MM.1S (cell line): ENCODE measurements around the gene RPRD2.

Source experiments
- DNase-seq: peaks from one replicate; pipeline ENCODE4 v3.0.0-alpha.2; 2015
- H2AFZ ChIP-seq: fragments of 300-600 bp; sonication (generic); 2 replicates; pipeline ENCODE4 v1.6.0; 2016; ENCODE audit warnings: antibody characterized with exemption, low read length
- H3F3A ChIP-seq: fragments of 300-600 bp; sonication (generic); 2 replicates; pipeline ENCODE4 v1.6.1; 2016; ENCODE audit warnings: mild to moderate bottlenecking, antibody characterized with exemption, low read length, moderate library complexity, mixed read lengths; ENCODE audit not compliant: insufficient read depth
- H3K27ac ChIP-seq: fragments of 300-600 bp; sonication (generic); 2 replicates; pipeline ENCODE4 v1.5.1; 2016; ENCODE audit warnings: mild to moderate bottlenecking, low read length
- H3K27me3 ChIP-seq: fragments of 300-600 bp; sonication (generic); replicated peaks from 2 replicates; pipeline ENCODE4 v1.6.0; 2016; ENCODE audit warnings: low read length; ENCODE audit not compliant: insufficient read depth
- H3K36me3 ChIP-seq: fragments of 300-600 bp; sonication (generic); replicated peaks from 2 replicates; pipeline ENCODE4 v1.6.1; 2016; ENCODE audit warnings: mild to moderate bottlenecking, low read length, mixed read lengths; ENCODE audit not compliant: insufficient read depth
- H3K4me1 ChIP-seq: fragments of 300-600 bp; sonication (generic); 2 replicates; pipeline ENCODE4 v1.6.1; 2016; ENCODE audit warnings: low read length, mixed read lengths
- H3K4me2 ChIP-seq: fragments of 300-600 bp; sonication (generic); 2 replicates; pipeline ENCODE4 v1.6.0; 2016; ENCODE audit warnings: low read depth, low read length
- H3K4me3 ChIP-seq: fragments of 300-600 bp; sonication (generic); 2 replicates; pipeline ENCODE4 v1.5.1; 2016; ENCODE audit warnings: low read length, mixed read lengths
- H3K79me2 ChIP-seq: fragments of 300-600 bp; sonication (generic); 2 replicates; pipeline ENCODE4 v1.6.1; 2016; ENCODE audit warnings: mixed run types, low read length, mixed read lengths
- H3K9ac ChIP-seq: fragments of 300-600 bp; sonication (generic); 2 replicates; pipeline ENCODE4 v1.6.1; 2016; ENCODE audit warnings: low read length, mixed read lengths
- H3K9me2 ChIP-seq: fragments of 300-600 bp; sonication (generic); replicated peaks from 2 replicates; pipeline ENCODE4 v1.6.1; 2016; ENCODE audit warnings: mild to moderate bottlenecking, low read length, mixed read lengths; ENCODE audit not compliant: insufficient read depth
- H3K9me3 ChIP-seq: fragments of 300-600 bp; sonication (generic); replicated peaks from 2 replicates; pipeline ENCODE4 v1.6.1; 2016; ENCODE audit warnings: mild to moderate bottlenecking, low read length, mixed read lengths; ENCODE audit not compliant: insufficient read depth
- H4K20me1 ChIP-seq: fragments of 300-600 bp; sonication (generic); 2 replicates; pipeline ENCODE4 v1.6.1; 2016; ENCODE audit warnings: mild to moderate bottlenecking, low read length, moderate library complexity, mixed read lengths; ENCODE audit not compliant: insufficient read depth
- CTCF ChIP-seq: fragments of 300-600 bp; sonication (generic); IDR thresholded peaks from 2 replicates; pipeline ENCODE4 v1.5.1; 2016; ENCODE audit warnings: antibody characterized with exemption, low read length, mixed read lengths
- EZH2 ChIP-seq: fragments of 300-600 bp; sonication (generic); optimal IDR thresholded peaks from 2 replicates; pipeline ENCODE3; 2017; ENCODE audit warnings: low read depth, mild to moderate bottlenecking, antibody characterized with exemption, low read length, mixed read lengths
- EZH2phosphoT487 ChIP-seq: fragments of 300-600 bp; sonication (generic); IDR thresholded peaks from 2 replicates; pipeline ENCODE4 v1.6.1; 2018; ENCODE audit warnings: antibody characterized with exemption, low read length

RPRD2 gene

DNA sequence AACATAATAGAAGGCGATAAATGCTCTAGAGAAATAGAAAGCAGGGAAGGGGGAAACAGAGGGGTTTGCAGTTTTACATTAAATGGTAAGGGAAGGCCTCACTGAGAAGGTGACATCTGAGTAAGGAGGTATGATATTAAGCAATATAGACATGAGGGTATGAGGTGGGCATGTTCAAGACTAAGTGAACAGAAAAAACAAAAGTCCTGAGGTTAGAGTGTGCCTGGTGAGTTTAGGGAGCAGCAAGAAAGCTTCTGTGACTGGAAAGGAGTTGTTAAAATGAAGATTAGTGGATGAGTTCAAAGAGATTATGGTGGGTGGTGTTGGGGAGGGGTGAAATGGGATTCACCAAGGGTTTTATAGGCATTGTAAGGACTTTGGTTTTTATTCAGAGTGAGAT, 8.6 kb downstream of the RPRD2 start:
- Histone ChIP-seq H3K9me2 (no peaks in the 10 kb centered on the region), H3F3A (no peaks in the 10 kb centered on the region)

GRCh38 chr1:150376110-150376509, 12.2 kb downstream of the RPRD2 start:
- no peak for TF ChIP-seq EZH2
- TF ChIP-seq EZH2phosphoT487: no peak
- TF ChIP-seq CTCF: no peak
- Histone ChIP-seq H2AFZ (no peak overlapping the region), H3K27me3 (no peaks in the 10 kb centered on the region), H3K4me2 (no peak overlapping the region), H3K27ac (no peak overlapping the region), H3K4me1 (no peaks in the 10 kb centered on the region), H3K9me3 (no peaks in the 10 kb centered on the region), H3K79me2 (peaks cover 100% of the 10 kb centered on the region), H3F3A (no peaks in the 10 kb centered on the region), H4K20me1 (peaks cover 52% of the 10 kb centered on the region), H3K4me3 (no peak overlapping the region), H3K9ac (no peak overlapping the region), H3K36me3 (no peaks in the 10 kb centered on the region), H3K9me2 (no peaks in the 10 kb centered on the region)
- no peak for DNase-seq

More for the DNA sequence above, 8.6 kb downstream of the RPRD2 start:
- Histone ChIP-seq H3K36me3 (no peaks in the 10 kb centered on the region), H3K27me3 (no peaks in the 10 kb centered on the region), H3K4me3 (no peak overlapping the region), H3K4me2 (no peak overlapping the region), H3K27ac (no peak overlapping the region), H4K20me1 (peaks cover 41% of the 10 kb centered on the region), H3K9me3 (no peaks in the 10 kb centered on the region), H2AFZ (no peak overlapping the region), H3K79me2 (peaks cover 98% of the 10 kb centered on the region), H3K9ac (no peak overlapping the region), H3K4me1 (no peaks in the 10 kb centered on the region)
- TF ChIP-seq CTCF (no peak), EZH2phosphoT487 (no peak), EZH2 (no peak)
- DNase-seq: no peak

DNA sequence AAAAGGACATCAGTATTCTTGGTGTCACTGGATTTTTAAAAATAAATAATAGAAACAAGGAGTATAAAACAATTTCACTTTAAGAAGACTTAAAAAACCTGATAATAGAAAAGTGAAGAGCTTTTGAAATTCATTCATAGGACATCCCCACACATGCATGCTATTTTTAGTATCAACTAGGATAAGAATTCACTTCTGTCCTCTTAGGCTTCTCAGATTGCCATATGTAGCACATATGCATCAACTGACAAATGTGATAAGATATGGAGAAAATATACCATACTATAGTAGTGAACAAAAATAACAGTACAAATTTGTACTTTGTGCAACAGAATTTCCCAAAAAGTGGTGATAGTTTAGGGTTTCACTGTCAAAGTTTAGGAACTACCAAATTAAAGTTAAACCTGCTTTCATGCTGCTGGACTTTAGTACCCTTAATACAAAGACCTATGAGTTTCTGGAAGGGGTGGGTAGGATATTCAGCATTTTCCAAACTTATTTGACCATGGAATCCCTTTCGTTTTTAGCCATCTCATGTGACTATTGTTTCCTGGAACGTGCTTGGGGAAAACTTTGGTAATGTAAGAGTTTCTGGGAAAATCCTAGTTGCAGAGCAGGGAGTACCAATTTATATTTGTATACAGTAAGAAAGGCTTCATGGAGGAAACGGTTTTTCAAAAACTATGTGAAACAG, 19.8 kb downstream of the RPRD2 start:
- no peak for DNase-seq
- Histone ChIP-seq H3K27ac (no peak overlapping the region), H3K9me2 (no peaks in the 10 kb centered on the region), H2AFZ (no peak overlapping the region), H3K27me3 (no peaks in the 10 kb centered on the region), H3F3A (peaks cover 16% of the 10 kb centered on the region), H3K36me3 (no peaks in the 10 kb centered on the region), H3K4me3 (no peak overlapping the region), H3K9me3 (no peaks in the 10 kb centered on the region), H3K4me2 (no peak overlapping the region), H4K20me1 (peaks cover 44% of the 10 kb centered on the region), H3K4me1 (peaks cover 18% of the 10 kb centered on the region), H3K9ac (no peak overlapping the region), H3K79me2 (peaks cover 98% of the 10 kb centered on the region)
- no peak for TF ChIP-seq EZH2
- TF ChIP-seq EZH2phosphoT487: no peak
- TF ChIP-seq CTCF: no peak
